Measurements from ENCODE around the gene XRN1. TPM values are rescaled to one million over a fixed set of nuclear protein-coding genes. Genes with fewer than 3 reads are reported as not detected.

Gene XRN1
- total and polyA plus RNA-seq, 3 donors from 2014 or later = 18.2 to 47.2 (median 39.8) TPM

GRCh38 chr3:142269767-142270166 is 178.1 kb downstream of the XRN1 start:
- WGBS, 2 donors = 81 to 84% methylated on average over 1 of the region's 1 CpG
- Histone ChIP-seq H3K9me3 (no peaks in the 10 kb centered on the region), H3K4me3 (no peak overlapping the region), H3K36me3 (ENCODE audit: low read depth, missing control alignments) (no peaks in the 10 kb centered on the region), H3K4me1 (no peaks in the 10 kb centered on the region), H3K27me3 (no peaks in the 10 kb centered on the region), H3K27ac (no peak overlapping the region)
- intact Hi-C loops (cut with DNase I; ENCODE audit: low total_unique reads) = no loop called here
- no peak for TF ChIP-seq POLR2A (IDR thresholded peaks at IDR 0.05)
- TF ChIP-seq, protein P1, sequence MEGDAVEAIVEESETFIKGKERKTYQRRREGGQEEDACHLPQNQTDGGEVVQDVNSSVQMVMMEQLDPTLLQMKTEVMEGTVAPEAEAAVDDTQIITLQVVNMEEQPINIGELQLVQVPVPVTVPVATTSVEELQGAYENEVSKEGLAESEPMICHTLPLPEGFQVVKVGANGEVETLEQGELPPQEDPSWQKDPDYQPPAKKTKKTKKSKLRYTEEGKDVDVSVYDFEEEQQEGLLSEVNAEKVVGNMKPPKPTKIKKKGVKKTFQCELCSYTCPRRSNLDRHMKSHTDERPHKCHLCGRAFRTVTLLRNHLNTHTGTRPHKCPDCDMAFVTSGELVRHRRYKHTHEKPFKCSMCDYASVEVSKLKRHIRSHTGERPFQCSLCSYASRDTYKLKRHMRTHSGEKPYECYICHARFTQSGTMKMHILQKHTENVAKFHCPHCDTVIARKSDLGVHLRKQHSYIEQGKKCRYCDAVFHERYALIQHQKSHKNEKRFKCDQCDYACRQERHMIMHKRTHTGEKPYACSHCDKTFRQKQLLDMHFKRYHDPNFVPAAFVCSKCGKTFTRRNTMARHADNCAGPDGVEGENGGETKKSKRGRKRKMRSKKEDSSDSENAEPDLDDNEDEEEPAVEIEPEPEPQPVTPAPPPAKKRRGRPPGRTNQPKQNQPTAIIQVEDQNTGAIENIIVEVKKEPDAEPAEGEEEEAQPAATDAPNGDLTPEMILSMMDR (IDR thresholded peaks at IDR 0.05) = no peak
- no peak for DNase-seq

GRCh38 chr3:142268426-142268825 is 179.4 kb downstream of the XRN1 start:
- no peaks in the 10 kb centered on the region for H3K36me3 ChIP-seq (ENCODE audit: low read depth, missing control alignments)
- H3K27ac ChIP-seq = no peak overlapping the region
- TF ChIP-seq, protein P1 (IDR thresholded peaks at IDR 0.05) = no peak
- no peaks in the 10 kb centered on the region for H3K4me1 ChIP-seq
- no peak for DNase-seq
- 73 to 74% methylated on average over 4 of the region's 4 CpGs for WGBS, 2 donors
- H3K4me3 ChIP-seq = no peak overlapping the region
- intact Hi-C loops (cut with DNase I; ENCODE audit: low total_unique reads) = no loop called here
- H3K27me3 ChIP-seq = no peaks in the 10 kb centered on the region
- no peaks in the 10 kb centered on the region for H3K9me3 ChIP-seq

- no peaks in the 10 kb centered on the region for H3K9me3 ChIP-seq
- no peak for TF ChIP-seq POLR2A (IDR thresholded peaks at IDR 0.05)
- TF ChIP-seq, protein P1 (IDR thresholded peaks at IDR 0.05) = no peak
- DNase-seq = no peak
- WGBS, 2 donors = 86 to 94% methylated on average over 2 of the region's 2 CpGs
- H3K27me3 ChIP-seq = no peaks in the 10 kb centered on the region
- H3K4me1 ChIP-seq = no peaks in the 10 kb centered on the region
- no peaks in the 10 kb centered on the region for H3K36me3 ChIP-seq (ENCODE audit: low read depth, missing control alignments)
- no peak overlapping the region for H3K27ac ChIP-seq
- intact Hi-C loops (cut with DNase I; ENCODE audit: low total_unique reads) = no loop called here
- no peak overlapping the region for H3K4me3 ChIP-seq
These were observed 180.6 kb downstream of the XRN1 start for GRCh38 chr3:142267269-142267668.

GRCh38 chr3:142263112-142263511 is 184.7 kb downstream of the XRN1 start:
- TF ChIP-seq, protein P1 (IDR thresholded peaks at IDR 0.05) = no peak
- no peak for TF ChIP-seq POLR2A (IDR thresholded peaks at IDR 0.05)
- Histone ChIP-seq H3K27ac (no peak overlapping the region), H3K9me3 (no peaks in the 10 kb centered on the region), H3K4me1 (no peaks in the 10 kb centered on the region), H3K36me3 (ENCODE audit: low read depth, missing control alignments) (no peaks in the 10 kb centered on the region), H3K4me3 (no peak overlapping the region), H3K27me3 (no peaks in the 10 kb centered on the region)
- no peak for DNase-seq
- WGBS, 2 donors = 78 to 89% methylated on average over 2 of the region's 2 CpGs
- intact Hi-C loops (cut with DNase I; ENCODE audit: low total_unique reads) = no loop called here

GRCh38 chr3:142259359-142259758 is 188.5 kb downstream of the XRN1 start:
- H3K27ac ChIP-seq = no peak overlapping the region
- H3K36me3 ChIP-seq (ENCODE audit: low read depth, missing control alignments) = no peaks in the 10 kb centered on the region
- H3K4me1 ChIP-seq = no peaks in the 10 kb centered on the region
- DNase-seq = no peak
- TF ChIP-seq, protein P1 (IDR thresholded peaks at IDR 0.05) = no peak
- no peak for TF ChIP-seq POLR2A (IDR thresholded peaks at IDR 0.05)
- no peak overlapping the region for H3K4me3 ChIP-seq
- intact Hi-C loops (cut with DNase I; ENCODE audit: low total_unique reads) = no loop called here
- WGBS, 2 donors = 70 to 74% methylated on average over 3 of the region's 3 CpGs
- H3K27me3 ChIP-seq = no peaks in the 10 kb centered on the region
- no peaks in the 10 kb centered on the region for H3K9me3 ChIP-seq
